22Rv1 (cell line): ENCODE results near the gene GLYR1.

Experiments
- H3K27ac ChIP-seq: fragments of 450-650 bp; 2 replicates; pipeline ENCODE4 v1.5.1; 2017
- CTCF ChIP-seq: fragments of 450-650 bp; IDR thresholded peaks from 2 replicates; pipeline ENCODE4 v1.5.1; 2017; ENCODE audit warnings: mild to moderate bottlenecking
- ZFX ChIP-seq: fragments of 450-650 bp; IDR thresholded peaks from 2 replicates; pipeline ENCODE4 v1.6.1; 2017; ENCODE audit warnings: antibody characterized with exemption, borderline replicate concordance

GLYR1 gene

GRCh38 chr16:4891097-4891885 lies 44.2 kb upstream of the GLYR1 start:
- TF ChIP-seq CTCF (no peak), ZFX (no peak)
- no peak overlapping the region for H3K27ac ChIP-seq

GRCh38 chr16:4890686-4891085 lies 43.6 kb upstream of the GLYR1 start:
- no peak overlapping the region for H3K27ac ChIP-seq
- no peak for TF ChIP-seq ZFX
- no peak for TF ChIP-seq CTCF

GRCh38 chr16:4890026-4890425 lies 42.9 kb upstream of the GLYR1 start:
- no peak for TF ChIP-seq ZFX
- no peak for TF ChIP-seq CTCF
- no peak overlapping the region for H3K27ac ChIP-seq

- H3K27ac ChIP-seq, result no peak overlapping the region
- TF ChIP-seq ZFX, result no peak
- TF ChIP-seq CTCF, result no peak
Measured at GRCh38 chr16:4888428-4889135, 41.5 kb upstream of the GLYR1 start.

GRCh38 chr16:4886151-4886550 lies 39.1 kb upstream of the GLYR1 start:
- TF ChIP-seq CTCF, result no peak
- TF ChIP-seq ZFX, result no peak

GRCh38 chr16:4884972-4885874 lies 38.1 kb upstream of the GLYR1 start:
- no peak overlapping the region for H3K27ac ChIP-seq
- TF ChIP-seq CTCF, result no peak
- no peak for TF ChIP-seq ZFX

More at GRCh38 chr16:4886151-4886550, 39.1 kb upstream of the GLYR1 start:
- H3K27ac ChIP-seq, result no peak overlapping the region
